ENCODE data around the gene PTPRK.

Gene PTPRK

DNA sequence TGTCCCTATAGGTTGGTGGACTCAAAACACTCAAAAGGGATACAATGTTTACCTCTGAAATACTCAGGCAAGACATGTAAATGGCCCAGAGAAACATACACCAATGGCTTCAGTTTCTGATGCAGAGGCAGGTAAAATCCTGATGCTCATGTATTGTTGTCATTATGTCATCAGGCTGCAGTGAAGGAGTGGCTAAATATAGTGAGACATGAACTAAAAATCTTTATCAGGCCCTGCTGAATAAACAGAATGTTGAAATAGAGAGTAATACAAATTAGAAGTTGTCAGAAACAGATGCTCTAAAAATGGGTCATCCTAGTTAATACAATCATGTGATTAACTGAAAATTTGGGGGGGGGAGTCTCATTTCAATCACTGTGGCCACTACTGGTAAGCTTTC, 20.4 kb downstream of the PTPRK start:
- Histone ChIP-seq H3K4me3 (ENCODE audit: low read depth in 1 of 2, low read length in 2 of 2) (no peak overlapping the region), H3K36me3 (ENCODE audit: insufficient read depth, low read length) (no peaks in the 10 kb centered on the region), H3K27ac (ENCODE audit: low read depth, low read length) (no peak overlapping the region), H3K4me1 (ENCODE audit: insufficient read depth, low read length) (peaks cover 16% of the 10 kb centered on the region), H3K27me3 (ENCODE audit: control insufficient read depth in 1 of 2, insufficient read depth in 2 of 2, low read length in 2 of 2) (no peaks in the 10 kb centered on the region), H3K9me3 (ENCODE audit: low read length) (no peaks in the 10 kb centered on the region), H3K9ac (ENCODE audit: low read length) (no peak overlapping the region)

DNA sequence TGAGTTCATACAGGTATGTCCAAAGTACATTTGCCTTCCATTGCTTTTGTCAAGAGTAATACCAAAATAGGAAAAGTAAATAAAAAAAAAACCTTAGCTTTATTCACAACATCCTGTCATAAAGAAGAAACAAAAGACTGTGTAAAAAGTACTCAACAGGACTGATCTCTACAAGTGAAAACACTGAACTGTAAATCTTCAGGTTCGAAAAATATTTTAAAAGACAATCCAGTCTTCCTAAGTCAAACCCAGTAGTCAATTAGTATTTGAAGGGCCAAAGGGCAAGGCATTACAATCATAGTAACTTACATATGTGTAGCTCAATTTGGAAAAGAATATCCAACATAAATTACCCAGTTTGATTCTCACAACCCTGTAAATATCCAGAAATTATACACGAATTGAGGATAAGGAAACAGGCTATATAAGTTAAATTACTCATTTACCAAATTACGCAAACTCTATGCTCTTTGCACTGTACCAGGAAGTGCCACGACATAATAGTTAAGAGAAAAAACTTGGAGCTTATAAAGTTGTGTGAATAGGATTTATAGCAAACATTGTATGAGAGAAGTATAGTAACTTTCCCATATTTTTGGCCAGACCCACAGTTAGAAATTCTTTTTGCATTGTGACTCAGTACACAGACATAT, 21.2 kb downstream of the PTPRK start:
- no peaks in the 10 kb centered on the region for H3K9me3 ChIP-seq (ENCODE audit: low read length)
- H3K27ac ChIP-seq (ENCODE audit: low read depth, low read length), result no peak overlapping the region
- no peak overlapping the region for H3K9ac ChIP-seq (ENCODE audit: low read length)
- peaks cover 9% of the 10 kb centered on the region for H3K4me1 ChIP-seq (ENCODE audit: insufficient read depth, low read length)
- no peaks in the 10 kb centered on the region for H3K36me3 ChIP-seq (ENCODE audit: insufficient read depth, low read length)
- H3K4me3 ChIP-seq (ENCODE audit: low read depth in 1 of 2, low read length in 2 of 2), result no peak overlapping the region
- no peaks in the 10 kb centered on the region for H3K27me3 ChIP-seq (ENCODE audit: control insufficient read depth in 1 of 2, insufficient read depth in 2 of 2, low read length in 2 of 2)

DNA sequence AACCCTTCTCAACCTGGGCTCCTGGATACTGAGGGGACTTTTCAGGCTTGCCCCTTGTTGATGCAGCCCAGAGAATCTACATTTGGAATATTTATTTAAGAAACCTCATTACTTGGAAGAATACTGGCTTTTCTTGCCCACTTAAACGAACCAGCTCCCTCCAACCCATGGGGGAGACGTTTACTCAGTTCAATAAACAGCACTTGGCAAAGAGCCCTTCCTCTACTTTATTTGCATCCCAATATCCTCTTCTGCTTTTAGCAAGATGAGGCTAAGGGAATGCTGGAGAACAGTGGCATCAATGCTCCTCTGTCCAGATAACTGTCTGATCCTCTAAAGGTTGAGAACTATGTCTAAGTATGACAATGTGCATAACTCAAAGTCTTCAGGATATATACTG, 22.2 kb downstream of the PTPRK start:
- Histone ChIP-seq H3K4me3 (ENCODE audit: low read depth in 1 of 2, low read length in 2 of 2) (no peak overlapping the region), H3K4me1 (ENCODE audit: insufficient read depth, low read length) (peaks cover 4% of the 10 kb centered on the region), H3K36me3 (ENCODE audit: insufficient read depth, low read length) (no peaks in the 10 kb centered on the region), H3K27ac (ENCODE audit: low read depth, low read length) (no peak overlapping the region), H3K9me3 (ENCODE audit: low read length) (no peaks in the 10 kb centered on the region), H3K27me3 (ENCODE audit: control insufficient read depth in 1 of 2, insufficient read depth in 2 of 2, low read length in 2 of 2) (no peaks in the 10 kb centered on the region), H3K9ac (ENCODE audit: low read length) (no peak overlapping the region)

DNA sequence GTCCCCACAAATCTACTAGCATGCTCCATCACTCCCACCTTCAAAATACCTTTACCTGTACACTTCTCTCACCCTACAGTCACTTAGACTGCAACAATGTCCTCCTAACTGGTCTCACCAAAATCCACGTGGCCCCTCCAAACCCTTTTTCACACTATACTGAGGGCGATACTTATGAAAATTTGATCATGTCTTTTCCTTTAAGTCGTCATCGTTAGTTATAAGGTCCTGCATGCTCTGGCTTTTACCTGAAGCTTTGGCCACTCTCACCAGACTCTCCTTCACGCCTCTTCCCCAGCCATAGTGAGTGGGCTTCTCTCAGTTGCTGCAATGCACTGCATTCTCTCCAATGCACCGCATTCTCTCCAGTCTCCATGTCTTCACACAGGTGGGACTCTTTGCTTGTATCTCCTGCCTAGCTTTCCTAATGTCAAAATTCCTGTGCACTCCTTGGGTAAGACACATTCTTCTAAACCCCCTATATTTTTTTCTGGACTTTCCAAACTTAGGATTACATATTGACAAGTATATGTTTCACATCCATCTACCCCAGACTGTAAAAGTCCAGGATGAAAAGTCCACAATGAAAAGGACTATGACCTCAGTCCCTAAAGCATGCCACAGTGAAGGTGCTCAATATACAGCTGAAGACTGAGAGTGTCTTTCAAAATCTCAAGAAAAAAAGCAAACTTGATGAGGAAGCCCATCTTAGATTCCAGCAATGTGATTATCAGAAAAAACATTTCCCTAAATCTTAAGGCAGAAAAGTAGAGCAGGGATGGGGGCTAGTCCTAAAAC, 24.7 kb downstream of the PTPRK start:
- Histone ChIP-seq H3K27me3 (ENCODE audit: control insufficient read depth in 1 of 2, insufficient read depth in 2 of 2, low read length in 2 of 2) (no peaks in the 10 kb centered on the region), H3K36me3 (ENCODE audit: insufficient read depth, low read length) (no peaks in the 10 kb centered on the region), H3K27ac (ENCODE audit: low read depth, low read length) (no peak overlapping the region), H3K9me3 (ENCODE audit: low read length) (no peaks in the 10 kb centered on the region), H3K9ac (ENCODE audit: low read length) (no peak overlapping the region), H3K4me1 (ENCODE audit: insufficient read depth, low read length) (peaks cover 23% of the 10 kb centered on the region), H3K4me3 (ENCODE audit: low read depth in 1 of 2, low read length in 2 of 2) (no peak overlapping the region)

DNA sequence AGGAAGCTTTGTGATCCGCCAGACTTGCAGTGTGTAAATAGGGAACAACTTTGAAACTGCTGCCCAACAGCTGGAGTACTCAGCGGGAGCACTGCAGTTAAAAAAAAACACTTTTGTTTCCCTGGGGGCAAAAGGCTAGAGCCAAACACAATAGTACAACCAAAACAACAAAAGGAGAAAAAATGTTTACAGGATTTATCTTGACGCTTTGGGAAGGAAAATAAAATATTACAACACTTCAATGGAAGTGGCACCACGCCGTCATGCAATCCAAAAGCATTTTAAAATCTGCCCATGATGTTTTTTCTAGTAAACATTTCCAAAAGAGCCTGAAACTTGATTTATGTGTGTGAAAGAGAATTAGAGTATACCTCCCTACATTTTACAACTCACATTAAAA, 26.0 kb downstream of the PTPRK start:
- Histone ChIP-seq H3K9ac (ENCODE audit: low read length) (no peak overlapping the region), H3K27ac (ENCODE audit: low read depth, low read length) (no peak overlapping the region)

DNA sequence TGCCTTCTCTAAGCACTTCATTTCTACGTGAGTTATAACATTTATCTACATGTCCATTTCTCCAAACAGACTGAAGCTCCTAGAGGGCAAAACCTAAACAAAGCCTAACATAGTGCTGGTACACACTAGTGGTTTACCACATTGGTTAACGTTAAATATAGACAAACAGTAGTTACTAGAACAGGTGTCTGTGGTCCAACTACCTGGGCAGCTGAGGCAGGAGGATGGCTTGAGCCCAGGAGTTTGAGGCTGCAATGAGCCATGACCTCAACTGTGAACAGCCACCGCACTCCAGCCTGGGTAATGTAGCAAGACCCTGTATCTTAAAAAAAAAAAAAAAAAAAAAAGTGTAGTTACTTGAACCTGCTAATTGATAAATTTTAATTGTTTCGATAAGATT, 26.5 kb downstream of the PTPRK start:
- Histone ChIP-seq H3K27ac (ENCODE audit: low read depth, low read length) (no peak overlapping the region), H3K9me3 (ENCODE audit: low read length) (no peaks in the 10 kb centered on the region), H3K27me3 (ENCODE audit: control insufficient read depth in 1 of 2, insufficient read depth in 2 of 2, low read length in 2 of 2) (no peaks in the 10 kb centered on the region), H3K4me1 (ENCODE audit: insufficient read depth, low read length) (peaks cover 29% of the 10 kb centered on the region), H3K4me3 (ENCODE audit: low read depth in 1 of 2, low read length in 2 of 2) (no peak overlapping the region), H3K9ac (ENCODE audit: low read length) (no peak overlapping the region), H3K36me3 (ENCODE audit: insufficient read depth, low read length) (no peaks in the 10 kb centered on the region)

More for the DNA sequence above, 26.0 kb downstream of the PTPRK start:
- H3K9me3 ChIP-seq (ENCODE audit: low read length), result no peaks in the 10 kb centered on the region
- H3K4me1 ChIP-seq (ENCODE audit: insufficient read depth, low read length), result peaks cover 29% of the 10 kb centered on the region
- H3K27me3 ChIP-seq (ENCODE audit: control insufficient read depth in 1 of 2, insufficient read depth in 2 of 2, low read length in 2 of 2), result no peaks in the 10 kb centered on the region
- H3K36me3 ChIP-seq (ENCODE audit: insufficient read depth, low read length), result no peaks in the 10 kb centered on the region
- H3K4me3 ChIP-seq (ENCODE audit: low read depth in 1 of 2, low read length in 2 of 2), result no peak overlapping the region

DNA sequence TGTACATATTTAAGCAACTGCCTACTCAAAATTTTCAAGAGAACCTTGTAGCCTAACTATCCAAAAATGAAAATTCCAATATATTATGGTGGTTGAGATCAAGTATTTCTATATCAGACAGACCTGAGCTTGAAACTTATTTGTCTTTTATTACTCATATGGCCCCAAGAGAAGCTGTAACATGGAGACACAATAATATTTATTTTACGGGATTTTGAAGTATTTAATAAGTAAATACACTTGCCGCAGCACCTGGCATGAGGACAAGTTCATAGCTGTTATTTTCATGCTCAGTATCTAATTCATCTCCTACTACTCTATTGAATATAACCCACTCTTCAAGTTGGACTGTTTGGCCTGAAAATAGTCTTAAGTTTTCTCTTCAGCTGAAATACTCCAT, 28.0 kb downstream of the PTPRK start:
- Histone ChIP-seq H3K9me3 (ENCODE audit: low read length) (no peaks in the 10 kb centered on the region), H3K27ac (ENCODE audit: low read depth, low read length) (peak overlapping the region; percentile 13), H3K9ac (ENCODE audit: low read length) (no peak overlapping the region), H3K4me1 (ENCODE audit: insufficient read depth, low read length) (peaks cover 24% of the 10 kb centered on the region), H3K4me3 (ENCODE audit: low read depth in 1 of 2, low read length in 2 of 2) (peak overlapping the region in 1 of 2 donors; percentile 59), H3K27me3 (ENCODE audit: control insufficient read depth in 1 of 2, insufficient read depth in 2 of 2, low read length in 2 of 2) (no peaks in the 10 kb centered on the region), H3K36me3 (ENCODE audit: insufficient read depth, low read length) (no peaks in the 10 kb centered on the region)

DNA sequence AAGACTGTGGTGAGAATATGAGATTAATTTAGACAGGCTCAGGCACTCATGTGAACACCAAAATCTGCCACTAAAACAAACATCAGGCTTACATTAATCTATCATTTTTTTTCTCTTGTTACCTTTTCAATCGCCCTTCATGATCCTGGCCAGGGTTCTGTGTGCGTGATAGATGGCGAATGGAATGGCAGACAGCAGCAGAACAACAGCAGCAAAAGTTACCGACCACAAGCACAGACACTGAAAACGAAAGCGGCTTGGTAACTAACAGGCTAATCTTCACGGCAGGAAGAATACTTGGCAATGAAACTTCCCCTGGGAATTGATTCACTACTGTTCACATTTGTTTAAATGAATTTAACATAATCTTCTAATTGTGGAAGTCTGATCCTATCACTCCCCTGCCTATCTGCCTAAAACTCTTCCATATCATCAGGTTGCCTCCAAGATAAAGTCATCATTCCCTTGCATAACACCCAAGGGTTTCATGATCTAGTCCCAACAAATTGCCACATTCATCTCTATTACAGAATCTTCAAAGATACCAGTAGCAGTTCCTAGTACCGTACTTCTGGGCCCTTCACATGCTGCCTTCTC, 28.7 kb downstream of the PTPRK start:
- Histone ChIP-seq H3K4me1 (ENCODE audit: insufficient read depth, low read length) (peaks cover 24% of the 10 kb centered on the region), H3K9me3 (ENCODE audit: low read length) (no peaks in the 10 kb centered on the region), H3K27ac (ENCODE audit: low read depth, low read length) (peak overlapping the region; percentile 13), H3K4me3 (ENCODE audit: low read depth in 1 of 2, low read length in 2 of 2) (peak overlapping the region; percentile 2 to 59), H3K36me3 (ENCODE audit: insufficient read depth, low read length) (no peaks in the 10 kb centered on the region), H3K9ac (ENCODE audit: low read length) (no peak overlapping the region), H3K27me3 (ENCODE audit: control insufficient read depth in 1 of 2, insufficient read depth in 2 of 2, low read length in 2 of 2) (no peaks in the 10 kb centered on the region)

DNA sequence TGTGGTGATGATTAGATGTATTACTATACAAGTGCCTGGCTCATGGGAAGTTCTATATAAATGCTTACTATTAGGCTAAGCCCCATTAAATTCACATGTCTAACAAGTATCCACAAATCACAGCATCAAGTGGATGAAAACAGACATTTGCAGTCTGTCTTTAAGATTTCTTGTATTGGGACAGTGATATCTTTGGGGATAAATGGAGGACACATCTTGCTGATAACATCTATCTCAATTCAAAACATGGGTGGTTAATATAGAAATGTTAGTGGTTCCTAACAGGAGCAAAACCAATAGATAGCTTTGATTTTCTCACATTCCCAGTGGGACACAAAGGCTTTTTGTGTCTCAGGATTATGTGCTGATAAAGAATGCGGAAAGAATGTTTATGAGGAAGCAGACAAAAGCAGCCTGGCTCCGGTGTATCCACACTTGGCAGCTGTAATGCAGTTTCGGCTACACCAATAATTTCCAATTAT, 29.3 kb downstream of the PTPRK start:
- Histone ChIP-seq H3K27ac (ENCODE audit: low read depth, low read length) (peak overlapping the region; percentile 13), H3K4me3 (ENCODE audit: low read depth in 1 of 2, low read length in 2 of 2) (peak overlapping the region in 1 of 2 donors; percentile 59), H3K36me3 (ENCODE audit: insufficient read depth, low read length) (no peaks in the 10 kb centered on the region), H3K9me3 (ENCODE audit: low read length) (no peaks in the 10 kb centered on the region), H3K4me1 (ENCODE audit: insufficient read depth, low read length) (peaks cover 24% of the 10 kb centered on the region), H3K27me3 (ENCODE audit: control insufficient read depth in 1 of 2, insufficient read depth in 2 of 2, low read length in 2 of 2) (no peaks in the 10 kb centered on the region), H3K9ac (ENCODE audit: low read length) (no peak overlapping the region)

DNA sequence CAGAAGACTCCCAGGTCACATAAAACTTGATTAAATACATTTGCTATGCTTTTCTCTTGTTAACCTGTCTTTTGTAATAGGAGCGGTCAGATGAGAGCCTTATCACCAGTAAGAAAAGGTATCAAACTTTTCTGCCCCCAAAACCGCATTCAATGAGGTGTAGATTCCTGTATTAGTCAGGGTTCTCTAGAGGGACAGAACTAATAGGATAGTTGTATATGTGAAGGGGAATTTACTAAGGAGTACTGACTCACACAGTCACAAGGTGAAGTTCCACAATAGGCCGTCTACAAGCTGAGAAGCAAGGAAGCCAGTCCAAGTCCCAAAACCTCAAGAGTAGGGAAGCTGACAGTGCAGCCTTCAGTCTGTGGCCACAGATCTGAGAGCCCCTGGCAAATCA, 32.7 kb downstream of the PTPRK start:
- H3K9me3 ChIP-seq (ENCODE audit: low read length), result no peaks in the 10 kb centered on the region
- peaks cover 22% of the 10 kb centered on the region for H3K4me1 ChIP-seq (ENCODE audit: insufficient read depth, low read length)
- no peak overlapping the region for H3K4me3 ChIP-seq (ENCODE audit: low read depth in 1 of 2, low read length in 2 of 2)
- no peak overlapping the region for H3K27ac ChIP-seq (ENCODE audit: low read depth, low read length)
- no peaks in the 10 kb centered on the region for H3K27me3 ChIP-seq (ENCODE audit: control insufficient read depth in 1 of 2, insufficient read depth in 2 of 2, low read length in 2 of 2)
- no peaks in the 10 kb centered on the region for H3K36me3 ChIP-seq (ENCODE audit: insufficient read depth, low read length)
- no peak overlapping the region for H3K9ac ChIP-seq (ENCODE audit: low read length)

DNA sequence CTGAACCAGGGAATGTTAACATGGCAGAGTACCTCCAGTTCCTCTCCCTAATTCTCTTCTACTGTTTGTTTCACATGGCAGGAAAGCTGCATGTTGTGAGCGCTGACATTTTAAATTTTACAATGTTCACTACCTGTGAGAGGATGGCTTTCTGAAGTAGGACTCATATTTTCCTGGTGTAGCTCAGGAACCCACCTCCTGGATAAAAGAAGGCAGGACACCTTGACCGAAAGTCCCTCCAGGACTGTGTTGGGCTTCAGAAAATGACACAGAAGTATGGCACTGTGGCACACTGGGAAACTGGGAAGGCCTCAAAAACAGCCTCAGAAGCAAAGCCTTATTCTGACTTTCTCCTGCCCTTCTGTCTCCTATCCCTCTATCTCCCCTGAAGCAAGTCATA, 33.3 kb downstream of the PTPRK start:
- no peaks in the 10 kb centered on the region for H3K27me3 ChIP-seq (ENCODE audit: control insufficient read depth in 1 of 2, insufficient read depth in 2 of 2, low read length in 2 of 2)
- H3K9me3 ChIP-seq (ENCODE audit: low read length), result no peaks in the 10 kb centered on the region
- H3K27ac ChIP-seq (ENCODE audit: low read depth, low read length), result no peak overlapping the region
- H3K4me3 ChIP-seq (ENCODE audit: low read depth in 1 of 2, low read length in 2 of 2), result no peak overlapping the region
- H3K36me3 ChIP-seq (ENCODE audit: insufficient read depth, low read length), result no peaks in the 10 kb centered on the region
- H3K9ac ChIP-seq (ENCODE audit: low read length), result no peak overlapping the region
- H3K4me1 ChIP-seq (ENCODE audit: insufficient read depth, low read length), result peaks cover 16% of the 10 kb centered on the region
